GM21367 (cell line): ENCODE data around the gene HMG20B.

Experiments used
- ATAC-seq: cut with Tn5 transposase; IDR thresholded peaks from one replicate; pipeline ENCODE4 v1.9.1; 2021; ENCODE audit not compliant: unreplicated experiment

The HMG20B gene

DNA sequence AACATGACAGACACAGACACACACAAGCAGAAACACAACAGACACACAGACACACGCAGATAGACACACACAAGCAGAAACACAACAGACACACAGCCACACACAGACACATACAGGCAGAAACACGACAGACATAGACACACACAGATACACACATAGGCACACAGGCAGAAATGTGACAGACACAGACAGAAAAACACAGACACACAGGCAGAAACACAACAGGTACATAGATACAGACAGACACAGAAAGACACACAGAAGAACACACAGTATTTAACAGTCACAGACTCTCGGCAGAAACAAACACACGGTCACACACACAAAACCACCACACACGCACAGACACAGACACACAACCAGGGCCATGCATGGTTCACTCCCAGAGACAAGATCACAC lies 33.0 kb downstream of the HMG20B start:
- no peak for ATAC-seq

DNA sequence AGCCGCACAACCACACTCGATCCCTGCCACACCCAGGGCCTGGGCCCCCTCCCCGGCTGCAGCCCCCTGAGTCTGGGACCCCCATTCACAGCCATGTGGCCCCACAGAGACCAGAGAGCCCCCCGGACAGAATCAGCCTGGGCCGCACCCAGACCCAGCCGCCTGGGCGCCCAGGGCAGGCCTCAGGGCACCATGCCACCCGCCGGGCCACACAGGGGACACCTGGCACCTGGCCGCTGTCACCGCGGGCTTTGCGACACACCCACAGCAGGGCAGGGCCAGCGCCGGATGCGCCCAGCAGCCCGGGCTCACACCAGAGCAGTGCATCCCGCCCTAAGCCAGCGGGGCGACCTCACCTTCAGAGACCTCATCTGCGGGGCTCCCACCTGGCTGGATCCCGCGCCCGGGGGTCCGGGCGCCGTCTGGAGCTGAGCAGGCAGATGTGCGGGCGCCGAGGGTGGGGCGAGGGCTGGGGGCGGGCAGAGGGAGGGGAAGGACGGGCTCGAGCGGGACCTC lies 33.5 kb downstream of the HMG20B start:
- no peak for ATAC-seq

DNA sequence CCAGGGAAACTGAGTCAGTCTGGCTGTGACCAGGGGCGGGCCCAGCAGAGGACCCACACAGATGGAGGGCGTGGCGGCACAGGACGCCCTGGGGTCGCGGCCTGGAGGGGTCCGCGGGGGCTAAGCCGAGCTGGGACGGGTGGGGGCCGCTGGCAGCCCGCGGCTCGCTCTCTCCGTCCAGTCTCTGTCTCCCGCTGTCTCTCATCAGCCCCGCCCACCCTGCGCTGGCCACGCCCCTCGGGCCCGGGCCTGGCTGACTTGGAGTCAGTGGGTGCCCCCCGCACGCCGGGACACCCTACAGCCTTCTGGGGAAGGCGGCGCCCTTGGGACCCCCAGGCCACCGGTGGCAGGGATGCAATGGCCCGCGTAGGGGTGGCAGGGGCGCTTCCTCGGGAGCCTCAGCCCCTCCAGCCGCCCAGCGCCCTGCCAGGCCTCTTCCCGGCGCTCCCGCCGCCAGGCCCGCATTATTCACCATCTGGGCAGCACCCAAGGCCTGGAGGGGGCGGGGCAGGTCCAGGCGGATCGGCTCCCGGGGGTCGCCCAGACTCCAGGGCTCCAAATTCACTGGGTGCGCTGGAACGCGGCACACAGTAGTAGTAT lies 34.0 kb downstream of the HMG20B start, which contains the start of gene TBXA2R:
TBXA2R (minus strand) TSS at position 186 of the 600 bp plus-strand sequence. CDS start 6,241 bp downstream, outside the sequence.
- no peak for ATAC-seq

DNA sequence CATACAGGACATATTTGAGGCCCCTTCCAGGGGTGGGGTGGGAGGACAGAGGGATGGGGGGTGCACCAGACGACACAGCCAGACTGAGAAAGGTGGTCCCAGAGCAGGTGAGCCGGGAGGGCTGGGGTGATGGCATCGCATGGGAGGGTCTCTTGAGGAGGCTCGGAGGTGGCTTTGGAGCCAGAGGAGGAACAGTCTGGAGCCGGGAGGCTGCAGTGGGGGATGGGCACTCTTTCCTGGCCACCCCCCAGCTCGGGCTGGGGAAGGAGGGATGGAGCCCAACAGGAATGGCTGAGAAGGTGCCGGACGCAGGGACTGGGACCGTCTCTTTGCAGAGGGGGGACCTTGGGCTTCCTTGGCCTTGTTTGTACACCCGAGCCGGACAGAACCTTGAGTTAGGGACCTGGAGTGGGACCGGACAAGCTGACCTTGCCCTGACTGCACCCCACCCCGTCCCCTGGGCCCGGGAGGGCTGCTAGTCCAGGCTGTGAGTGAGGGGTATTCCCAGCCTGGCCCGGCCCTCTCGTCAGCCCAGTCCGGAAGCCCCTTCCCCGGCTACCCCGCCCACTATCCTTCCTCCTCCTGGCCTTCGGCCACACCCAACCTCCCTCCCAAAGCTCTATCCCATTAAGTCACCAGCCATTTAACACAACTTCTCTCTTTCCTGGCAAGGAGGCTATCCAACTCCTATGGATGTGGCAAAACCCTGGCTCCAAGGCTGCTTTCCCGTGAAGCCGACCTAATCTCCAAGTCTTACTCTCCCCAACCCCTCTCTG lies 34.7 kb downstream of the HMG20B start:
- ATAC-seq, result no peak

- ATAC-seq, result no peak
Observed at GRCh38 chr19:3608079-3608641, 35.4 kb downstream of the HMG20B start.

GRCh38 chr19:3608750-3609322 lies 36.1 kb downstream of the HMG20B start:
- no peak for ATAC-seq

DNA sequence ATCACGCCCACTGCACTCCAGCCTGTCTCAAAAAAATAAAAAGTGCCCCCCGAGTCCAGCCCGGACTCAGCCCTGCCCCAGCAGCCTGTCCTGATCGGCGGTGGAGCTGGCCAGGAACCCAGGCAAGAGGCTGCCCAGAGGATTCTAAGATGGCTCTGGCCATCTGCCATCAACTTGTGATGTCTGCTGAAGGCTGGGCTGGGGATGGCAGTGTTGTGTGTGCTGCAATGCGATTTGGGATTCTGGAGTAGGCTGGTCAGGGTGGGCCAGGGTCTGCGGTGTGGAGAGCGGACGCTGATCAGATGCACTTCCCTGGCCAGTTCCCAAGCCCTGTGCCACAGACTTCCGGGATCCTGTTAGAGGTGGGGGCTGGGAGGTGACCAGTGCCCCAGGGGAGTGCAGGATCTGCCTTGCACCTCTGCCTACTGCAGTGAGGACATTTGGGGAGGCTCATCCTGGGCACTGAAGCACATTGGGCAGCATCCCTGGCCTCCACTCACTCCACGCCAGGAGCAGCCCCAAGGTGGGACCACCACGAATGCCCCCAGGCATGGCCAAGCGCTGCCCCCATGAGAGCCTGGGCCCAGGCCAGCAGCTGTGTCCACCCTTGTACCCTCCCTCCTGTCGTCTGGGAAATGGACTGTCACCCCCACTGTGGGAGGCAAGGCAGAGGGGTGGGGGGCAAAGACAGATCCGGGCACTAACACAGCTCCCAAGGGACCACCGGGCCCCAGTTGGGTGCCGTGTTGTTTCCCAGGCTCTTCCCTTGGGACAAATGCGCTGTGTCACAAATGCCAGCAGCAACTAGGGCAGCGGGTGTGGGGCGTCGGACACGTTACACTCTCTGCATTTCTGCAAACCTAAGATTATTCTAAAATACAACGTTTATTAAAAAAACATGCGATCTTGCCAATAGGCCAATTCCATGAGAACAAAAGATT lies 37.3 kb downstream of the HMG20B start:
- no peak for ATAC-seq

DNA sequence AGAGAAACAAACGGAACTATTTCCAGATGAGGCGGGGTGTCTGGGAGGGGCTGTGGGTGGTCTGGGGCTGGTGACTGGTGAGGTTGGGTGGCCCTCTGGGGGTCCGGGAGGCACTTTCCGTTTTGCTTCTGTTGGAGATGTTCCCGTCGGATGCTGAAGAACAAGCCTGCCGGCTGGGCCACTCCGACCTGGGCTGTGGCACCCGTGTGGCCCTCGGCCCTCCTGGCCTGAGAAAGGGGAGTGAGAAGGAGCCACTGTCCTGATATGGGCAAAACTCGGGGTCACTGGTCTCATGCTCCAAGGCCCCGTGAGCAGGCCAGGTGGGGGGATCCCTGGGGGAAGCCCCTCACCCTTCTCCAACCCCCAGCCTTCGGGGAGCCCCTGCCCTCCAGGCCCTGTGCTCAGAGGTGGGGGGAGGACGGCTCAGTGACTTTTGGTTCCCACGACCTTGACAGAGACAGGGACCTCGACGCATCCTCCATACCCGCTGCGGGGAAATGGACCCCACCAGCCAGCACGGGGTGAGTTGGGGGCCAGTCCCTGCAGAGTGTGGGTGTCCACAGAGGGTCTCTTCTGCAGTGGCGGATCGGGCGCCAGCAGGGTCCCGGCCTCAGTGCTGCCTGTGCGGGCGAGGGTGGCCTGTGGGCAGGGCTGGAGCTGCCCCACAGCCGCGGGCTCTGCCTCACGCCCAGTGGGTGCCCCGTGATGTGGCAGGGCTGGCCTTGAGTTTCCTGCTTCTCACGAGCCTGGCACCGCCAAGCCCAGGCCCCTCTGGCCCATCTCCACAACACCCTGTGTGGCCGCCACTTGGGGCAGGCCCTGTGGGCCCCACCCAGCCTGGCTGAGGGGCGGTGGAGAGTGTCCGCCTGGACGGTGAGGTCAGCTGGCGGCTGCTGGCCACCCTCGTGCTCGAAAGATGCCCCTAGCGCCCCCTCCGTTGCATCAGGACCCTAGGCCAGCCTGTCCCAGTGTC lies 38.3 kb downstream of the HMG20B start:
- ATAC-seq, result no peak

- ATAC-seq, result no peak
Observed at GRCh38 chr19:3611841-3612240, 39.1 kb downstream of the HMG20B start.

GRCh38 chr19:3612330-3612729 lies 39.6 kb downstream of the HMG20B start:
- ATAC-seq, result no peak

GRCh38 chr19:3612901-3613741 lies 40.4 kb downstream of the HMG20B start:
- no peak for ATAC-seq

DNA sequence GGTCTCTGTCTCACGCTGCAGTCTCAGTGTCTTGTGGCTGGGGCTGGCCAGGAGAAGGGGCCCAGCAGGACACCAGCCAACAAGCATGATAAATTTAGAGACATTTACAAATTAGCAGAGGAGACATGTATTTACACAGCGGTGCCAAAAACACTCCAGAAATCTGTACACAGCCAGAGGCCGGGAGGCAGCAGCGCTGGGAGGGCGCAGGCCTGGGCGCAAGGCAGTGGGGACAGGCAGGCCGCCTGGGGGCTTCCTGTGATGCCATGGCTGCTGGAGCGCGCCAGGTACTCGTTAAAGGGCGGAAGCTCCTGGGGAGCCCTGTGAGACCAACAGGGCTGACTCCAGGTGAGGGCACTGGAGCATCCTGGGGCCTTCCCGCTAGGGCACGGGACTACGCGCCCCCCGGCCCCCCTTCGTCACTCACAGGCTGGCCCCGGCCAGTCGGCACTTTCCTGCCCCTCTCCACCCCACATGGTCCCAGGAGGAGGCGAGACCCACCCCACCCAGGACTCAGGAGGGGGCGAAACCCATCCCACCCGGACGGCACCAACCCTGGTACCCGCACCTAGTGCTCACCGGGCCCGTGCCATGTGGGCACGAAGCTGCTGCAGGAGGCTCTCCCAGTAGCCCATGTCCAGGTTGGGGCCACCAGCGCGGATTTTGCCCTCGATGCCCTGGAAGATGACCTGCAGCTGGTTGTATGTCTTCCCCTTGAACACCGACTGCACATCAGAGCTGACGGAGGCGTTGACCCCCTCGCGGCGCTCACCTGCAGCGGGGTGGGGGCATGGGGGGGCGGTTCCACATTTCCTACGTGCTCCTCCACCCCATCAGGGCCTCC lies 41.3 kb downstream of the HMG20B start:
- no peak for ATAC-seq

DNA sequence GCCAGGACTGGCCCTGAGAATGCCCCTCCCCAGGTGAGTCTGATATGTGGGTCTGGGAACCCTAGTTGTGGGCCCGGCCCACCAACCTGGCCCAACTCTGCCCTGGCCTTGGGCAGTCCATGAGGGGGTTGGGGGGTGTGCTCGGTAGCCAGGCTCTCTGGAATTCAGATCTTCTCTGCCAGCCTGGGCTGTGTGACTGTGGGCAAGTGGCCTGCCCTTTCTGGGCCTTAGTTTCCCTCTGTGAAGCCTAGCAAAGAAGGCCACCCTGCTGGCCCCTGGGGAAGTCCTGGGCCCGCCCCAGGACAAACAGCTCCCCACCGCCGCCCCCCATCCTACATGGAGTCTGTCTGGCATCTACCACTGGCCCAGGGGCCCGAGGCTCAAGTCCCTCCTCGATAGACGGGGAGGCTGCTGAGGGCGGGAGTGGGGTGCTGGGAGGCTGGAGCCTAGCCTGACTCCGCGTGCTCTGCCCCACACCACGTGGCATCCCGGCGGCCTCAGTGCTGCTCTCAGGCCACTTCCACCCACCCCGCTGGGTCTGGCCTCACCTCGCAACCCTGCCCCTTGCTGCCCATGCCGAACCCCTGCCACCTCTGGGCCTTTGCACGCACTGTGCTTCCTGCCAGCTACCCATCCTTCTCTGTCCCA lies 42.2 kb downstream of the HMG20B start:
- ATAC-seq, result no peak

DNA sequence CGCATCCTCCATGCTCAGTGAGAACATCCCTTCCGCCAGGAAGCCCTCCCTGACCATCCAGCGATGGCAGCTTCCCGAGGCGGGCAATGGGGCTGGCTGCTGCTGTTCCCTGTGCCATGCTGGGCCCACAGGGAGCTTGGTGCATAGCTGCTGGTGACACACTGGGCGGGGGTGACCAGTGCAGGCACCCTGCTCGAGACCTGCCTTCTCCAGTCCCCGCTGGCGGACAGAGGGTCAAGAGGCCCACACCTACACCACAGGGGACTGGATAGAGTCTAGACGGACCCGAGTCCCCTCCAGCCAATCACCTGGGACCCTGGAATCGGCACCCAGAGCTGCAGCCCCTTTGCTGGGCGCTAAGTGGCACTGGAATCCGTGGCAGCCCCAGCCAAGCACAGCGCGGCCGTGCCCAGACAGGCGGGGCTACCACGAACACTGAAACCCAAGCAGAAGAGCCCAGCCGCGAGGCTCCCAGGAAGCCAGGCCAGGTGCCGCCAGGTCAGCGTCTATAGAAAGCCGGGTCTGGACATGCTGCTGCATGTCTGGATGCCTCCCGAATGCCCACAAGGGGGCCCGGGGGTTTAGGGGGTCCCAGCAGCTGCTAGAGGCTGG lies 42.9 kb downstream of the HMG20B start:
- ATAC-seq, result no peak

GRCh38 chr19:3617463-3617862 lies 44.7 kb downstream of the HMG20B start:
- ATAC-seq, result no peak

GRCh38 chr19:3618144-3618810 lies 45.5 kb downstream of the HMG20B start:
- no peak for ATAC-seq
